ENCODE results near the gene MYOCD. TPM values are rescaled to one million over a fixed set of nuclear protein-coding genes. Genes with fewer than 3 reads are reported as not detected.

Gene MYOCD
- total RNA-seq, 1 experiment from 2014 or later: 4.8 TPM

- Histone ChIP-seq H3K4me1 (replicated peaks) (peaks cover 12% of the 10 kb centered on the region), H3K27me3 (replicated peaks) (no peaks in the 10 kb centered on the region), H3K27ac (peak overlapping the region; percentile 10; the same call in 1 of the 2 replicates), H3K9me3 (replicated peaks) (no peaks in the 10 kb centered on the region), H3K4me3 (no peak overlapping the region), H3K36me3 (no peaks in the 10 kb centered on the region)
- DNase-seq (ENCODE audit: low read depth in 1 of 2, low spot score in 2 of 2): peak in 1 of 2 experiments; percentile 40
These were observed 27.9 kb downstream of the MYOCD start for GRCh38 chr17:12693640-12694039.

GRCh38 chr17:12706070-12706469 lies 40.4 kb downstream of the MYOCD start:
- H3K27me3 ChIP-seq (replicated peaks): no peaks in the 10 kb centered on the region
- no peak overlapping the region for H3K4me3 ChIP-seq
- no peaks in the 10 kb centered on the region for H3K9me3 ChIP-seq (replicated peaks)
- H3K27ac ChIP-seq: no peak overlapping the region
- H3K36me3 ChIP-seq: no peaks in the 10 kb centered on the region
- peak in 1 of 2 experiments; percentile 43 for DNase-seq (ENCODE audit: low read depth in 1 of 2, low spot score in 2 of 2)
- peaks cover 11% of the 10 kb centered on the region for H3K4me1 ChIP-seq (replicated peaks)

GRCh38 chr17:12709063-12709462 lies 43.4 kb downstream of the MYOCD start:
- Histone ChIP-seq H3K4me1 (replicated peaks) (peaks cover 11% of the 10 kb centered on the region), H3K27ac (no peak overlapping the region), H3K36me3 (no peaks in the 10 kb centered on the region), H3K27me3 (replicated peaks) (no peaks in the 10 kb centered on the region), H3K4me3 (no peak overlapping the region), H3K9me3 (replicated peaks) (no peaks in the 10 kb centered on the region)
- peak in 1 of 2 experiments; percentile 11 for DNase-seq (ENCODE audit: low read depth in 1 of 2, low spot score in 2 of 2)

GRCh38 chr17:12712415-12712814 lies 46.7 kb downstream of the MYOCD start:
- no peaks in the 10 kb centered on the region for H3K27me3 ChIP-seq (replicated peaks)
- no peak overlapping the region for H3K27ac ChIP-seq
- H3K9me3 ChIP-seq (replicated peaks): no peaks in the 10 kb centered on the region
- DNase-seq (ENCODE audit: low read depth in 1 of 2, low spot score in 2 of 2): no peak
- no peak overlapping the region for H3K4me3 ChIP-seq
- peaks cover 9% of the 10 kb centered on the region for H3K4me1 ChIP-seq (replicated peaks)
- no peaks in the 10 kb centered on the region for H3K36me3 ChIP-seq

- H3K36me3 ChIP-seq: no peaks in the 10 kb centered on the region
- no peak overlapping the region for H3K27ac ChIP-seq
- no peak overlapping the region for H3K4me3 ChIP-seq
- H3K9me3 ChIP-seq (replicated peaks): no peaks in the 10 kb centered on the region
- DNase-seq (ENCODE audit: low read depth in 1 of 2, low spot score in 2 of 2): no peak
- peaks cover 9% of the 10 kb centered on the region for H3K4me1 ChIP-seq (replicated peaks)
- H3K27me3 ChIP-seq (replicated peaks): no peaks in the 10 kb centered on the region
These were observed 47.3 kb downstream of the MYOCD start for GRCh38 chr17:12712941-12713340.

GRCh38 chr17:12719948-12720347 lies 54.3 kb downstream of the MYOCD start:
- Histone ChIP-seq H3K27ac (no peak overlapping the region), H3K4me1 (replicated peaks) (no peaks in the 10 kb centered on the region), H3K9me3 (replicated peaks) (no peaks in the 10 kb centered on the region), H3K4me3 (no peak overlapping the region), H3K36me3 (no peaks in the 10 kb centered on the region), H3K27me3 (replicated peaks) (no peaks in the 10 kb centered on the region)
- no peak for DNase-seq (ENCODE audit: low read depth in 1 of 2, low spot score in 2 of 2)

GRCh38 chr17:12721581-12721980 lies 55.9 kb downstream of the MYOCD start:
- no peak overlapping the region for H3K4me3 ChIP-seq
- H3K27me3 ChIP-seq (replicated peaks): no peaks in the 10 kb centered on the region
- H3K27ac ChIP-seq: no peak overlapping the region
- H3K4me1 ChIP-seq (replicated peaks): no peaks in the 10 kb centered on the region
- no peak for DNase-seq (ENCODE audit: low read depth in 1 of 2, low spot score in 2 of 2)
- H3K9me3 ChIP-seq (replicated peaks): no peaks in the 10 kb centered on the region
- H3K36me3 ChIP-seq: no peaks in the 10 kb centered on the region

GRCh38 chr17:12722282-12722681 lies 56.6 kb downstream of the MYOCD start:
- no peak for DNase-seq (ENCODE audit: low read depth in 1 of 2, low spot score in 2 of 2)
- Histone ChIP-seq H3K36me3 (no peaks in the 10 kb centered on the region), H3K27me3 (replicated peaks) (no peaks in the 10 kb centered on the region), H3K9me3 (replicated peaks) (no peaks in the 10 kb centered on the region), H3K4me1 (replicated peaks) (peaks cover 4% of the 10 kb centered on the region), H3K4me3 (no peak overlapping the region), H3K27ac (no peak overlapping the region)

GRCh38 chr17:12726131-12726530 lies 60.4 kb downstream of the MYOCD start:
- no peak overlapping the region for H3K27ac ChIP-seq
- H3K4me1 ChIP-seq (replicated peaks): peaks cover 13% of the 10 kb centered on the region
- H3K36me3 ChIP-seq: no peaks in the 10 kb centered on the region
- no peak for DNase-seq (ENCODE audit: low read depth in 1 of 2, low spot score in 2 of 2)
- H3K27me3 ChIP-seq (replicated peaks): no peaks in the 10 kb centered on the region
- no peaks in the 10 kb centered on the region for H3K9me3 ChIP-seq (replicated peaks)
- no peak overlapping the region for H3K4me3 ChIP-seq

- Histone ChIP-seq H3K27me3 (replicated peaks) (no peaks in the 10 kb centered on the region), H3K9me3 (replicated peaks) (no peaks in the 10 kb centered on the region), H3K36me3 (no peaks in the 10 kb centered on the region), H3K27ac (no peak overlapping the region), H3K4me1 (replicated peaks) (peaks cover 20% of the 10 kb centered on the region), H3K4me3 (no peak overlapping the region)
- DNase-seq (ENCODE audit: low read depth in 1 of 2, low spot score in 2 of 2): no peak
These were observed 61.5 kb downstream of the MYOCD start for GRCh38 chr17:12727076-12727760.

GRCh38 chr17:12727881-12728280 lies 62.2 kb downstream of the MYOCD start:
- no peak overlapping the region for H3K27ac ChIP-seq
- no peak overlapping the region for H3K4me3 ChIP-seq
- DNase-seq (ENCODE audit: low read depth in 1 of 2, low spot score in 2 of 2): no peak
- no peaks in the 10 kb centered on the region for H3K9me3 ChIP-seq (replicated peaks)
- no peaks in the 10 kb centered on the region for H3K27me3 ChIP-seq (replicated peaks)
- H3K4me1 ChIP-seq (replicated peaks): peaks cover 20% of the 10 kb centered on the region
- no peaks in the 10 kb centered on the region for H3K36me3 ChIP-seq

- H3K36me3 ChIP-seq: no peaks in the 10 kb centered on the region
- no peak overlapping the region for H3K4me3 ChIP-seq
- H3K9me3 ChIP-seq (replicated peaks): no peaks in the 10 kb centered on the region
- DNase-seq (ENCODE audit: low read depth in 1 of 2, low spot score in 2 of 2): no peak
- H3K27ac ChIP-seq: no peak overlapping the region
- no peaks in the 10 kb centered on the region for H3K27me3 ChIP-seq (replicated peaks)
- peaks cover 20% of the 10 kb centered on the region for H3K4me1 ChIP-seq (replicated peaks)
These were observed 63.4 kb downstream of the MYOCD start for GRCh38 chr17:12729086-12729485.

- no peak overlapping the region for H3K4me3 ChIP-seq
- peaks cover 20% of the 10 kb centered on the region for H3K4me1 ChIP-seq (replicated peaks)
- DNase-seq (ENCODE audit: low read depth in 1 of 2, low spot score in 2 of 2): no peak
- H3K36me3 ChIP-seq: no peaks in the 10 kb centered on the region
- no peaks in the 10 kb centered on the region for H3K9me3 ChIP-seq (replicated peaks)
- H3K27me3 ChIP-seq (replicated peaks): no peaks in the 10 kb centered on the region
- H3K27ac ChIP-seq: peak overlapping the region; percentile 25; the same call in 1 of the 2 replicates
These were observed 64.7 kb downstream of the MYOCD start for GRCh38 chr17:12730421-12730820.

- Histone ChIP-seq H3K27ac (peak overlapping the region; percentile 25; the same call in 1 of the 2 replicates), H3K4me1 (replicated peaks) (peaks cover 20% of the 10 kb centered on the region), H3K4me3 (no peak overlapping the region), H3K9me3 (replicated peaks) (no peaks in the 10 kb centered on the region), H3K27me3 (replicated peaks) (no peaks in the 10 kb centered on the region), H3K36me3 (no peaks in the 10 kb centered on the region)
- DNase-seq (ENCODE audit: low read depth in 1 of 2, low spot score in 2 of 2): peak; percentile 68 to 81
These were observed 65.3 kb downstream of the MYOCD start for GRCh38 chr17:12730931-12731521.

Measured in SJSA1 (cell line).